ENCODE data around the gene RPH3AL. TPM values are rescaled to one million over a fixed set of nuclear protein-coding genes. Genes with fewer than 3 reads are reported as not detected.

RPH3AL gene
- total RNA-seq, 1 experiment from 2014 or later = 26.0 TPM

DNA sequence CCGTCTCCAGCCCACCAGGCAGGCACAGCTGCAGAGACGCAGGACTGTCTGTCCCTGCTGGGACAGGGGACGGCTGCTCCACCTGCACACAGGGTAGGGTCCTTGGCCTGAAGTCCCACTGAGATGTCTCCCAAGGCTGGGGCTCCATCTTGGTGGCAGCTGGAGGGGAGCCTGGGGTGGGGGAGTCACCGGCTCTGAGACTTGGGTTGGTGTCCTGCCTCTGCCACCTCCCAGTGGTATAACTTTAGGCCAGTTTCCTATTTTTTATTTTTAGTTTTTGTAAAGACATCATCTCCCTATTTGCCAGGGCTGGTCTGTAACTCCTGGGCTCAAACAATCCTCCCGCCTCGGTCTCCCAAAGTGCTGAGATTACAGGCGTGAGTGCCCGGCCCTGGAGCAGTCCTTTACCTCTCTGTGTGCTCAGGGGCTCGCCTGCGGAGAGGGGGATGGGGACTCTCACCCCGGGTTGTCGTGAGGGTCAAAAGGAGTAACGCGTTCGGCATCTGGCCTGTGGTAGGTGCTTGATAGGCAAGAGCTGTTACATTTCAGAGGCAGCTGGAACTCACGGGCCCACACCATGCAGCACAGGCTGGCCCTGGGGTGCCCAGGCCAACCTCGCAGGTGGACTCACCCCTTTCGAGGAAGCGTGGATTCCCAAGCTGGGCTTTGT is 124.5 kb downstream of the RPH3AL start:
- BruUV-seq (replicated peaks) = no TSS peak

DNA sequence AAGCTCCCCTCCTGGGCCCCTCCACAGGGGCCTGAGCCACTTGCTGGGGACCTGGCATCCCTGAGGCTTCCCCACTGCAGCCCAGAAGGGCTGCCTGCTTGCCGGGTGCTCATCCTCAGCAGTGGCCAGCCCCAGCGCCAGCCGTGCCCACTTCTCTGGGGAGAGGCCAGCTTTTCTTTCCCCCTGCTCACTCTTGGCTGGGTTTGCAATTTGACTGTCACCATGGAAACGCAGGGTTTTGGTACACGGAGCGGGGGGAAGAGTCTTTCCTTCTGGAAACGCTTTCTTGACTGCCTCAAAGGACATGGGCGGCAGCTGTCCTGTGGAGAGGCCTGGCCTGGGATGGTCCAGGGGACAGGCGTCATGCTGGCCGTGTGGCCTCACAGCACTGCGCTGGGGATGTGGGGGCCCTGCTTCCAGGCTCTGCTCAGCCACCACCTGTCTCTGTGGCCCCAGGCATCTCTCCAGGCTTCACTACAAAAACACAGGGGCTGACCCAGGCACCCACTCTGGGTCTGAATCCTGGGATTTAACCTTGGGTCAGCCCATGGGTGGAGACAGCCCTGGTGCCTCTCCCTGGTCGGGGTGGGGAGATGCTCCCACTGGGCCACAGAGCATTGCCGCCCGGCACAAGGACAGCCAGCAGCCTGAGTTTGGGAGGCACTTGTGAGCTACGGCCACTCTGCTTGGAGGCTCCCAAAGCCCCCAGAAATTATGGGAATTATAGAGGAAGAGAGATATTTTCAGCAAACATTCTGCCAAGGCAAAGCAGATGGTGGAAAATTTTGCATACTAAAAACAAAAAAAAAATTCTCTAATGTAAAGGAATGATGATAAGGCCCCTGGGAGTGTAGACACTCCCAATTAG is 125.3 kb downstream of the RPH3AL start:
- ChIA-PET CTCF (no interaction called here), POLR2A (ENCODE audit: unreplicated experiment) (no interaction called here)
- no peak overlapping the region for H2AFZ ChIP-seq
- H4K20me1 ChIP-seq (ENCODE audit: insufficient read depth) = peaks cover 3% of the 10 kb centered on the region; the same call in 1 of the 2 replicates
- no peaks in the 10 kb centered on the region for H3K9me3 ChIP-seq (ENCODE audit: insufficient read depth, low read depth)
- H3K4me2 ChIP-seq = no peak overlapping the region
- no peaks in the 10 kb centered on the region for H3K9me2 ChIP-seq (ENCODE audit: insufficient read depth)
- TF ChIP-seq EZH2 (IDR thresholded peaks at IDR 0.05; ENCODE audit: low read depth) = no peak
- intact Hi-C loops (cut with micrococcal nuclease; ENCODE audit: unreplicated experiment) = no loop called here
- no TSS peak for BruUV-seq (replicated peaks)
- H3K36me3 ChIP-seq (ENCODE audit: low read depth) = no peaks in the 10 kb centered on the region
- DNase-seq = no peak
- no peak overlapping the region for H3K4me3 ChIP-seq
- H3F3A ChIP-seq (ENCODE audit: insufficient read depth, low read depth) = no peaks in the 10 kb centered on the region
- H3K27me3 ChIP-seq (ENCODE audit: insufficient read depth, low read depth) = no peaks in the 10 kb centered on the region; the same call in 1 of the 2 replicates
- H3K27ac ChIP-seq = no peak overlapping the region
- H3K4me1 ChIP-seq (replicated peaks; ENCODE audit: insufficient read depth) = no peaks in the 10 kb centered on the region
- no peaks in the 10 kb centered on the region for H3K79me2 ChIP-seq (ENCODE audit: low read depth)

More for the DNA sequence above, 124.5 kb downstream of the RPH3AL start:
- Histone ChIP-seq H3K4me1 (replicated peaks; ENCODE audit: insufficient read depth) (no peaks in the 10 kb centered on the region), H3K4me3 (no peak overlapping the region), H3K36me3 (ENCODE audit: low read depth) (no peaks in the 10 kb centered on the region), H3K9me2 (ENCODE audit: insufficient read depth) (no peaks in the 10 kb centered on the region), H3F3A (ENCODE audit: insufficient read depth, low read depth) (no peaks in the 10 kb centered on the region), H4K20me1 (ENCODE audit: insufficient read depth) (peaks cover 3% of the 10 kb centered on the region; the same call in 1 of the 2 replicates), H3K27me3 (ENCODE audit: insufficient read depth, low read depth) (no peaks in the 10 kb centered on the region; the same call in 1 of the 2 replicates), H3K27ac (no peak overlapping the region), H3K9me3 (ENCODE audit: insufficient read depth, low read depth) (no peaks in the 10 kb centered on the region), H3K4me2 (no peak overlapping the region), H2AFZ (no peak overlapping the region), H3K79me2 (ENCODE audit: low read depth) (no peaks in the 10 kb centered on the region)
- intact Hi-C loops (cut with micrococcal nuclease; ENCODE audit: unreplicated experiment) = no loop called here
- DNase-seq = no peak
- CTCF ChIA-PET = no interaction called here
- TF ChIP-seq EZH2 (IDR thresholded peaks at IDR 0.05; ENCODE audit: low read depth) = no peak
- TF ChIP-seq, protein P1, sequence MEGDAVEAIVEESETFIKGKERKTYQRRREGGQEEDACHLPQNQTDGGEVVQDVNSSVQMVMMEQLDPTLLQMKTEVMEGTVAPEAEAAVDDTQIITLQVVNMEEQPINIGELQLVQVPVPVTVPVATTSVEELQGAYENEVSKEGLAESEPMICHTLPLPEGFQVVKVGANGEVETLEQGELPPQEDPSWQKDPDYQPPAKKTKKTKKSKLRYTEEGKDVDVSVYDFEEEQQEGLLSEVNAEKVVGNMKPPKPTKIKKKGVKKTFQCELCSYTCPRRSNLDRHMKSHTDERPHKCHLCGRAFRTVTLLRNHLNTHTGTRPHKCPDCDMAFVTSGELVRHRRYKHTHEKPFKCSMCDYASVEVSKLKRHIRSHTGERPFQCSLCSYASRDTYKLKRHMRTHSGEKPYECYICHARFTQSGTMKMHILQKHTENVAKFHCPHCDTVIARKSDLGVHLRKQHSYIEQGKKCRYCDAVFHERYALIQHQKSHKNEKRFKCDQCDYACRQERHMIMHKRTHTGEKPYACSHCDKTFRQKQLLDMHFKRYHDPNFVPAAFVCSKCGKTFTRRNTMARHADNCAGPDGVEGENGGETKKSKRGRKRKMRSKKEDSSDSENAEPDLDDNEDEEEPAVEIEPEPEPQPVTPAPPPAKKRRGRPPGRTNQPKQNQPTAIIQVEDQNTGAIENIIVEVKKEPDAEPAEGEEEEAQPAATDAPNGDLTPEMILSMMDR (conservative IDR thresholded peaks at IDR 0.05) = no peak
- POLR2A ChIA-PET (ENCODE audit: unreplicated experiment) = no interaction called here

DNA sequence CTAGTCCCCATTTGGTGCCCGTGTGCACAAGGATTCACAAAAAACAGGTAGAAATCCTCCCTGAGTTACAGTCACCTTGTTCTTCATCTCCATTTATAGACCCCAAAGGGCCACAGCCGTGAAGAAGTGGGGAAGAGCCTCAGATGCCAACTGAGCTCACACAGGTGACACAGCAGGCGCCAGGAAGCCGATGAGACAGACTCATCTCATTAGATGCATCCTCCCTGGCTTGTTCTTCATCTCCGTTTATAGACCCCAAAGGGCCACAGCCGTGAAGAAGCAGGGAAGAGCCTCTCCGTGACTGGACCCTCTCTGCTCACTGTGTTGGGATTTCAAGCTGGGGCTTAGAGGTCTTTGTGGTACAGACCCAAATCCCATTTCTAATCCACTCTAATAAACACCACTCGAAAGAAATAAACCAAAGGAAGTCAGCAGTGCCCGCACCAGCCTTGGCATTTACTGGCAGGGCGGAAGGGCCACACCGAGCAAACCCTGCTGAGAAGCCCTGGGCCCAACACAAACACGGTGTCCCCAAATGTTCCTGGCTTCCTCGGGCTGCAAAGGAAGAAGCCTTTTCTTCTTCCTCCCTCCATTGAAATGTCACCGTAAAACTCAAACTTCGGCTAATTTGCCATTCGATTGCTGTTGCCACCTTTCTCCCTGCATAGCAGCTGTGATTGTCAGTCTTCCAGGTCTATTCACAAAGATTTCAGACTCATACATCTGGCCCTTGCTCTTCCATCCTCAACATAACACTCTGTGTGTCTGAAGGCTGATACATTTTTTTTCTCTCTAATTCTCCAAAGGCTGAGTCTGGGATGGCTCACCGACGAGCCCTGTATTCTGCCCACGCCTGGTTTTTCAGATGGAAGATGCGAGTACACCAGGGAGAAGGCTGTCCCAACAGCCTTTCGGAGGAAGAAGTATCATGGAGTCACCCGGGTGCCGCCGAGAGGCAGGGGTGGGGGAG is 126.2 kb downstream of the RPH3AL start:
- Histone ChIP-seq H3K36me3 (ENCODE audit: low read depth) (no peaks in the 10 kb centered on the region), H3K4me3 (no peak overlapping the region), H3K9me2 (ENCODE audit: insufficient read depth) (no peaks in the 10 kb centered on the region), H3K27ac (no peak overlapping the region), H3K79me2 (ENCODE audit: low read depth) (no peaks in the 10 kb centered on the region), H4K20me1 (ENCODE audit: insufficient read depth) (peaks cover 3% of the 10 kb centered on the region; the same call in 1 of the 2 replicates), H3K4me1 (replicated peaks; ENCODE audit: insufficient read depth) (no peaks in the 10 kb centered on the region), H3K27me3 (ENCODE audit: insufficient read depth, low read depth) (no peaks in the 10 kb centered on the region; the same call in 1 of the 2 replicates), H2AFZ (no peak overlapping the region), H3K9me3 (ENCODE audit: insufficient read depth, low read depth) (no peaks in the 10 kb centered on the region), H3K4me2 (no peak overlapping the region), H3F3A (ENCODE audit: insufficient read depth, low read depth) (no peaks in the 10 kb centered on the region)
- no peak for DNase-seq
- BruUV-seq (replicated peaks) = no TSS peak
- intact Hi-C loops (cut with micrococcal nuclease; ENCODE audit: unreplicated experiment) = no loop called here
- no peak for TF ChIP-seq EZH2 (IDR thresholded peaks at IDR 0.05; ENCODE audit: low read depth)
- TF ChIP-seq, protein P1 (conservative IDR thresholded peaks at IDR 0.05) = no peak
- ChIA-PET POLR2A (ENCODE audit: unreplicated experiment) (no interaction called here), CTCF (no interaction called here)
